GM19463 (cell line): ENCODE results near the gene PIK3C2B.
"Not testable (repeated sequence)": the region's sequence is repeated elsewhere in the genome, so short reads cannot be mapped to it uniquely, and the experiment has no call there.

ENCODE experiments used
- ATAC-seq: cut with Tn5 transposase; IDR thresholded peaks from one replicate; pipeline ENCODE4 v1.9.1; 2021; ENCODE audit warnings: mild to moderate bottlenecking, moderate library complexity; ENCODE audit not compliant: unreplicated experiment

Gene PIK3C2B

DNA sequence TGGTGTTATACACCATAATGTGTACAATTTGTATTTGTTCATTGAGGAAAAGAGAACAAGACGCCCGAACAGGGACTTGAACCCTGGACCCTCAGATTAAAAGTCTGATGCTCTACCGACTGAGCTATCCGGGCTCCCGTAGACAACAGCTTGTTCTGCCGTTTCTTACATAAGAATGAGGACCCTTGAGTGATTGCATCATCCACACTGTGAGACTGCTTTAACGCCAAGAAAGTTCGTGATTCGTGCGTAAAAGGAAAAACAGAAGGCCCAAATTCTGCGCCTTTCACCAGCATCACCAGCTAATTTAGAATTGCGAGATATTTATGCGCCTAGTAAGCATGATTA is 12.3 kb upstream of the PIK3C2B start:
- peak; percentile 56 for ATAC-seq

DNA sequence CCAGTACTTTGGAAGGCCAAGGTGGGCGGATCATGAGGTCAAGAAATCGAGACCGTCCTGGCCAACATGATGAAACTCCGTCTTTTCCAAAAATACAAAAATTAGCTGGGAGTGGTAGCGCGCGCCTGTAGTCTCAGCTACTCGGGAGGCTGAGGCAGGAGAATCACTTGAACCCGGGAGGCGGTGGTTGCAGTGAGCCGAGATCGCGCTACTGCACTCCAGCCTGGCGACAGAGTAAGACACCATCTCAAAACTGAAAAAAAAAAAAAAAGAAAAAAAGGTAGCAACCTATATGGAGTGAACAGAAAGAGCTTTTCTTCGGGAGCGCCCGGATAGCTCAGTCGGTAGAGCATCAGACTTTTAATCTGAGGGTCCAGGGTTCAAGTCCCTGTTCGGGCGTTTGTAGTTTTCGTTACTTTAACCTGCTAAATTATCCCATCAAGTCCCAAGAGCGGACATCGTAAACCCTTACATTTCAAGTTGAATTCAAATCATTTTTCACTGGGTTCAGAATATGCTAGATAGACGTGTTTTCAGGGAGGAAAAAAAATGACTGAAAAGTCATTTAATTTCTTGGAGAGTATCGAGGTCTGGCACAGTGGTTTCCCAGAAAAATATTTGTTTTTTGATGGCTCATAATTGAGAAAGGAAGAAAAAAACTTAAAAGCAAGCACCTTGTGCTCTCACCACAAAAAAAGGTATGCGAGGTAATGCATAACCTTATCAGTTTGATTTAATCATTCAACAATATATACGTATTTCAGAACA is 11.8 kb upstream of the PIK3C2B start:
- ATAC-seq: peak; percentile 78

DNA sequence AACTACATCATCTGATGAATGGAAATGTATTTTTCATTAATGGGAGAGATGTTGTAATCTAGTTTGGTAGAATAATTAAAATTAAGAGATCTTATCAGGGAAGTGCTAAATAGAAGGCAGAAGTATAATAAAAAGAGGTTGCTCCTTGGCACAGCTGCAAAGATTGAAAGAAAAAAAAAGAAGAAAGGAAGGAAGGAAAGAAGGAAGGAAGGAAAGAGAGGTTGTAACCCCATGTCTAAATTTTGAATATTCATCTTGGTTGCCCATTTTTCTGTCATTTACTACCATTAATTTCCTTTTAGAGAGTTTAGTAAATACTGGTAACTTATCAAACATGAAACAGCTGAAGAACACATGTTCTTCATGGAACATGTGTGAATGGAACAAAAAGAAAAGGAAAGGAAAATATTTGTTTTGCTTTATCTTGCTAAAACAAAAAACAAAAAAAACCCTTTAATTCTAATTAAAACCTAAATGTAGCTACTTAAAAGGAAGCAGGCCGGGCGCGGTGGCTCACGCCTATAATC is 11.1 kb upstream of the PIK3C2B start:
- ATAC-seq: no peak

DNA sequence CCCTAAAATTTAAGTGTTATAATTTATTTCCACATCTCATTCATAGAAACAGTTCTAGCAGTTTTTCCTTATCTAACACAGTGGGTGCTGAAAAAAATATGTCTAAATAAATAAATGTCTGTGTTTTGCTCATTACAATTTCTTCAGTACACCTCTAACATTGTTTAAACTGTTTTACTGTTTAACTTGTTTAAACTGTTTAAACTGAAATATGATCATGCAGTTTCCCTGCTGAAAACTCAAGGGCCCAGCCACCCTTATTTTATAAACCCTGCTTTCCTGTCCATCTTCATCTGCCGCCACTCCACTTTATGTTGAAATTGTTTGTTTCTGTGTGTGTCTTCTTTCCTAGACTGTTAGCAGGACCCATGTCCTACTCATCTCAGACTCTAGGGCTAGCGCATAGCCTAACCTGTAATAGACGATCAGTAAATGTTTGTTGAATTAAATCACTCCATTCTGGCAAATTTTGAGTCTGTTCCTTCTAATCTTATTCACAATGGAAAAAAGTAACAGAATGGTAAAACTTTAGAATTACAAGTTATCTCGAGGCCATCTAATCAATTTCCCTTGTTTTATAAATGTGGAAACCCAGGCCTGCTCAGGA is 9.4 kb upstream of the PIK3C2B start:
- no peak for ATAC-seq

DNA sequence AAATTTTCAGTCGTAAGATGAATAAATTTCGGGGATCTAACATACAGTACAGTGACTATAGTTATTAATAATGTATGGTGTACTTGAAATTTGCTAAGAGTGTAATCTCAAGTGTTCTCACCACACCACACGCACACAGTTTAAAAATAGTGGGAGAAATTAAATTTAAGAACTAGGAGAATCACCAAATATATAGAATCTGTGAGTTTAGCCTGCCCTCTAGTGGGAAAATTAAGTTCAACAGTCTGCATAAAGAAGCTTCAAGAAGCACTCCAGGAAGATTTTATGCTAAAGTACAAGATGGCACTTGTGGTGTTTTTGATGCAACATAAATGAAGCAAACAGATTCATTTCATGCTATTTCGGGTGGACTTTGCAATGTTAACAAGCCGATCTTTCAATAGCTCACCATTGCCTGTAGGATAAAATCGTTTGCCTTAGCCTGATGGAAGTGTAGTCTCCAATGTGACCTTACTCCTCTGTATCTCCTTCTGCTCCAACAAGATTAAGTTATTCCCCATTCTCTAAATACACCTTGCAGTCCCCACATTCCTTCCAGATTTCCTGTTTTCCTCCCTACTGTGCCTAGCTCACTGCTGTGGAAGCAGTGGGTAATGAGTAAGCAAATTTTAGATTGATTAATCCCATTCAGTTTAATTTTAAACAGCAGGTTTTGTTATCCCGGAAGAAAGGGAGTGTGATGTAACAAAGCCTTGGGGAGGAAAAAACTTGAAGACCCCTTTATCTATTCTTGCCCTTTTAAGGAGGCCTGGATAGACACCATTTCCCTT is 8.7 kb upstream of the PIK3C2B start:
- no peak for ATAC-seq

DNA sequence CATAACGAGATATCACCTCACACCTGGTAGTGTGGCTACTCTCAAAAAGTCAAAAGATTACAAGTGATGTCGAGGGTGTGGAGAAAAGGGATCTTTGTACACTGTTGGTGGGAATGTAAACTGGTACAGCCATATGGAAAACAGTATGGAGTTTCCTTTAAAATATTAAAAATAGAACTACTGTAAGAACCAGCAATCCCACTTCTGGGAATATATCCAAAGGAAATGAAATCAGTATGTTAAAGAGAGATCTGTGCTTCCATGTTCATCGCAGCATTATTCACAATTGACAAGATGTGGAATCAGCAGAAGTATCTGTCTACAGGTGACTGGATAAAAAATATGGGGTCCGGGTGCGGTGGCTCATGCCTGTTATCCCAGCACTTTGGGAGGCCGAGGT is 7.6 kb upstream of the PIK3C2B start:
- ATAC-seq: no peak

DNA sequence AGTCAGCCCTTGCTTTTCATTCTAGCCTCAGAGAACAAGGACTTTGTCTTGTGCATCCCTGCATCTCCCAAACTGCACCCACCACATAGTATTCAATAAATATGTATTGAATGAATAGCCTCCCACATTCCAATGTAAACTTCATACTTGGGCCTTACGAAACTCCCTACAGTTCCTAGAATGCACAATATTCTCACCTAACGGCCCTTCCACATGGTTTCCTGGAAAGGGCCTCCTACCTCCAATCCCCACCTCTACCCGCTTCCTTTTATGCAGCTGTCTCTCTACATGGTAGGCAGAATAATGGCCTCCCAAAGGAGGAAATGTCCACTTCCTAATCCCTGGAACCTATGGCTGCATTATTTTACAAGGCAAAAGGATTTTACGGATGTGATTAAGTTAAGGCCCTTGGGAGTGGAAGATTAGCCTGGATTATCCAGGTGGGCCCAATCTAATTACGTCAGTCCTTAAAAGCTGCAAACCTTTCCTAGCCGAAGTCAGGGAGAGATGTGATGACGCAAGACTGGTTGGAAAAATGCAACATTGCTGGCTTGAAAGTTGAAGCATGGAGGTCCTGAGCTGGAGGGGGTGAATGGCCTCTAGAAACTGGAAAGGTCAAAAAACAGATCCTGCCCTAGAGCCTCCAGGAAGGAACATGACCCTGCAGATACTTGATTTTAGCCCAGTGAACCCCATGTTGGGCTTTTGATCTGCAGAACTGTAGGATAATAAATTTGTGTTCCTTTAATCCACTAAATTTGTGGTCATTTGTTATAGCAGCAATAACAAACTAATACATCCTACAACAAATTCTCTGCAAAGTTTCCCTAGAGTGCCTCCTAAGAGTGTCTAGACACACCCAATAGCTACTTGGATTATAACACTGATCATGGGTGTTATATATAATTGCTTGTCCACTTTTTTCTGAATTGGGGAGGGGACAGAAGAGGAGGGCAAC is 5.2 kb upstream of the PIK3C2B start:
- ATAC-seq: no peak

DNA sequence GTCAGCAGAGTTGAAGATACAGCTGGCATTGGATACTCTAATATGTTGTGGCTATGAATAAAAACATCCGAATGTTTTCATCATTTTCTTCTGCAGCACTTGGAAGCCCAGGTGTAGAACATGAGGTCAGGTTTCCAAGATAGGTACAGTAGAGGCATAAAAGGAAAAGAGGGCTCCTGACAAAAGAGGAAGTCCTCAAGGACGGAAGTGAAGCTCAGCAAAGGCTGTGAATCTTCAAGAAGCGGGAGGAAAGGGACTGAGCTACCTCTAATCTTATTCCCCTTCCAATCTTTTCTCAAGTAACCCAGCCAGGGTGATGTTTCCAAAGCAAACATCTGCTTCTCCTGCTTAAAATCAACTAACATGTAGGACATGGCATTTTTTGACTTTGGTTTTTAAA is 4.4 kb upstream of the PIK3C2B start:
- ATAC-seq: no peak

DNA sequence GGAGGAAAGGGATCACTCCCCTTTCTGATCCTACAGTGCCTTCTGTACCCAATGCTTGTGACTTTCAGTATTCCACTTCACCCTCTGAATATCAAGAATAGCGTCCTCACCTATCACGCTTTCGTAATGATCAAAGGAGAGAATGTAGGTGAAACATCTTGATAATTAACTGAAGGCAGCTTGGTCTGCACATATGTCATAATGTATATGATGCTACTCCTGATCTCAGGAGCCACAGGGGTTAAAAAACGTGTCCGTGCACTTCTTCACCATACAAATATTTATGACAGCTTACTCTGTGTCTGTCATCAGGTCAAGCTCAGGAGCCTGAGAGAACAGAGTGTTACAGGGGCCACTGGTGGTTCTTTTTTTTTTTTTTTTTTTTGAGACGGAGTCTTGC is 1.2 kb upstream of the PIK3C2B start:
- ATAC-seq: no peak

DNA sequence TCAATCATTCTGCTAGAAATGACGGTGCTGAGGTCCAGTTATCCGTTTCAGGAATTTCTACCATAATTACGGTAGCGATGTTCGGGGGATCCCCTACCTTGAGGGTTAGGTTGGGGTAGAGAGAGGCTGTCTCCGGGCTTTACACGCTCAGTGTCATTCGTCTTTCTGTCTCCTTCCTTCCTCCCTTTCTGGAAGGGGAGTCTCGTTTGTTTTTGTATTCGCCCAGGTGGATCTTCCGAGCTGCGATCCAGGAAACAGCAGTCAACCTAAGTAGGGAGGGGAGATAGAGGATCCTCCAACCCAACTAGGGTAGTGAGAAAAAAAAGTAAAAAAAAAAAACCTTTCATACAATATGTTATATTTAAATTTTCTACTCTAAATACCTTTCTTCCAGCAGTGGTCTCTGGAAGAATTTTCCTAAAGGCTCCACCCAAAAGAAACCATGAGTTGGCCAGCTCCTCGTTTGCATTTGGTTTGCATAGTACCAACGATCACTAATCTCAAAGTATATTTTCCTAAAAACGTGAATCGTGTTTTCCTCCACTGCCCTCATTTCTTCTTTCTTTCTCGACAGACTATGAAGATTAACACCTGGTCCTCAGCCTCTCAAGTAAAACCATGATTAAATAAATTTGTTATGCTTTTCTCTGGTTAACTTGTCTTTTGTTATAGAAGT is 611 bp upstream of the PIK3C2B start:
- ATAC-seq: peak; percentile 36

DNA sequence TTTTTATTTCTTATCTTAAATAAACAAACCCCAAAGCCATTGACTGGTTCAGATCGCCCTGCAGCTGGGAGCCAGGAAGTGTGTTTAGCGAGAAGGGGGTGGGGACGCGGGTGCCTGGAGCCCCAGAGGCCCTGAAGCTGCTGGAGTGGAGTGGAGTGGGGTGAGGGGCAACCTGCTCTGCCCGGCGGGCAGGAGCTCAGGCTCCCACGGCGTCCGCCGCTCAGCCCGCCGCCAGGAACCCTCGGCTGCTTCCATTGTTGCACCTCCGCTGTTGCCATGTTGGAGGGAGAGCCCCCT is 673 bp downstream of the PIK3C2B start:
- peak; percentile 32 for ATAC-seq

DNA sequence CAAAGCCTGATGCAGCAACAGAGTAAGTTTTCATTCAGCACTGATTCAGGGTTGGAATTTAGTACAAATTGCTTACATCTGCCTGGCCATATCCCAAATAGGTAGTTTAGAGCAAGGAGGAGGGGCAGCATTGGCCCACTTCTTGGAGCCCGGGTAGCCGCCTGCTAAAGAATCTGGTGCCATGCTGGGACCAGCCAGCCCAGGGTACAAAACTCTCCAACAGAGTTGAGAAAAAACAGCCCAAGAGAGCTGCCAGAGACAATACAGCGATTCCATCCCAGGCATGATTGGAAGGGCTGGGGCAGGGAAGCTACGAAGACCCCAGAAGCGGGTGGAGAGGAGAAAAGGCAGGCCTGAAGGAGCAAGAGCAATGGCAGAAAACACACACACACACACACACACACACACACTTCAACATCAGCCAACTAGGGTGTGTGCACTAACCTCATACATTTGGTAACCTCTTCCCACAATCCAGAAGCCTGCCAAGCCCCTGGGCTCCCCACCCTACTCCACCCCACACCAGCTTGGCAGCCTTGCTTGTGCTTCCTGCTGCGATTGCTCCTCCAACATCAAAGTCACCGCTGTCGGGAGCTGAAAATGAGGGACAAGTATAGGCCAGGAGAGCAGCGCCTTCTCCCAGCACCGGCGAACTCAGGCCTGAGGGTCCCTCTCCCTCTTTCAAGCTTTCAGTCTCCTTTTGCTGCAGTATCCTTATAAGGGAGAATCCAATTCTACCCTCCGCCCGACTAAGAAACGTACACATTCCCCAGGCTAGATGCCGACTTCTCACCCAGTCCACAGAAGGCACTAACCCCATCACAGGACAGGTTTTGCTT is 1.2 kb downstream of the PIK3C2B start:
- ATAC-seq: no peak

DNA sequence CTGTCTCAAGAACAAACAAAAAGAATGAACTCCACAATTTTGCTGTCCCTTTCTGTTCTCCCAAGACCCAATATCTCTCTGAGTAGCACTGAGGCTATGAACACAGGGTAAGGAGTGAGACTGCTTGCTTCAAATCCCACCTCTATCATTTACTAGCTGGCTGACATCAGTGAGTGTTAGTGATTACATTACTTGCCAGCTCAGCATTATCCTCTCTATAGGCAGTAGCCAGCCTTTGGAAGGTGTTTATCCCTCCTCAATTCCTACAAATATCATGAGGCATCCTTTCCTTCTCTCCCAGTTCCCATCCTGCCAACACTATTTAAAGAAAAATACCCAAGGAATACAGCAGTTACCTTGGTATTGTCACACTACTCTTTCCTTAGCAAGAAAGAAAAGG is 3.0 kb downstream of the PIK3C2B start:
- no peak for ATAC-seq

DNA sequence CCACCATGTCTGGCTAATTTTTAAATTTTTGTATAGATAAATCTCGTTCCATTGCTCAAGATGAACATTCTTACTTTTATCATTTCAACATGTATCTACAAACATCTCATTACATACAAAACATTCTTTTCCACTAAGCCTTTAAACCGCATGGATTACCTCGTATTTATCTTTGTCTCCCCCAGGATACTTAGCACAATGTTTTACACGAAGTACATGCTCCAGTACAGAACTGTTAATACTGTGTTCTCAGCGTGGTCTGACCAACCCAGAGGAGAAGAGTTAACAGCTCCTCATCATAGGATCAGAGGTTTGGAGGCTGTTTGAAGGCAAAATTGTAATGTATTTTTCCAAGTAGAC is 7.4 kb downstream of the PIK3C2B start:
- no peak for ATAC-seq

DNA sequence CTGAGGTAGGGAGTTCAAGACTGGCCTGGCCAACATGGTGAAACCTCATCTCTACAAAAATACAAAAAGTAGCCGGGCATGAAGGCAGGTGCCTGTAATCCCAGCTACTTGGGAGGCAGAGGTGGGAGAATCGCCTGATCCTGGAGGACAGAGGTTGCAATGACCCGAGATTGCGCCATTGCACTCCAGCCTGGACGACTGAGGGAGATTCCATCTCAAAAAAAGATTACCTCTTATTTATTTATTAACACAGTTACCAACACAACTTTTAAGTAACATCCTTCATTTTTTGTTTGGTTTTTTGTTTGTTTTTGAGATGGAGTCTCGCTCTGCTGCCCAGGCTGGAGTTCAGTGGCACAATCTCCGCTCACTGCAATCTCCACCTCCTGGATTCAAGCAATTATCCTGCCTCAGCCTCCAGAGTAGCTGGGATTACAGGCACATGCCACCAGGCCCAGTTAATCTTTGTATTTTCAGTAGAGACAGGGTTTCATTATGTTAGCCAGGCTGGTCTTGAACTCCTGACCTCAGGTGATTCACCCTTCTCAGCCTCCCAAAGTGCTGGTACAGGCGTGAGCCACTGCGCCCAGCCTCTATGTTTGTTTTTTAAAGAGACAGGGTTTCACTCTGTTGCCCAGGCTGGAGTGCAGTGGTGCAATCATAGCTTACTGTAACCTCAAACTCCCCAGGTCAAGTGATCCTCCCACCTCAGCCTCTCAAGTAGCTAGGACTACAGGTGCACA is 7.9 kb downstream of the PIK3C2B start:
- not testable (repeated sequence) for ATAC-seq

DNA sequence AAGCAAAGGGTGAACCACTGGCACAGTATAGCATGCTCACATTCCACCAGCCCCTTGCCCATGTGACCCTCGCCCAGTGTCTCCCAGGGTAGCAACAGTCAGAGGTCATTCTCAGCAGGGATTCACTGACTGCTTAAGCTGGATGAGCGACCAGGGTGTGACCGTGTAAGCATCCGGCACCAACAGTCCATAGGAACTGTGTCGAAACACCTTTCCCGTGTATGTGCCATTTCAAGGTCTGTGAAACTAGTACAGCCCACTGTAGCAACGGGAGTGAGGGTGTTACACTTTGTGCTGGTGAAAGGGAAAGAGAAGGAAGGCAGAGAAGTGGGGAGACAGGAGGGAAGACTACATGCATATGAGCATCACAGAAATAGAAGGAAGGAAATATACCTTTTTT is 10.8 kb downstream of the PIK3C2B start:
- no peak for ATAC-seq

DNA sequence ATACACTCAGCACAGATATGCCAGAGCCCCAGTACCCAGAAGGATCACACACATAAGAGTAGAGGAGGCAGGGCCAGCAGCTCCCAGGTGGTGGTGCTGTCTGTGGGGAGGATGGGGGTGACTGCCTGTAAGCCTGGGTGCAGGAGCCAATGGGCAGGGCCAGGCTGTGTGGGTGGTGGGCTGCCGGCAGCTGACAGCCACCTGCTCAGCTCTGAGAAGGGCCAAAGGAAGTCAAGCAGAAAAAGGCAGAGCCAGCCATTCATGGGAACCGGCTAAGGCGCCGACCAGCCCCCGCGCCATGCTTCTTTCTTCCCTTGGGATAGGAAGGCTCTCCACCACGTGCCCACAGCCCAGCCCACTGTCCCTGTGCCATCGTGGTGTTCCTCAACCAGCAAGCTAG is 14.1 kb downstream of the PIK3C2B start:
- ATAC-seq: peak; percentile 78

DNA sequence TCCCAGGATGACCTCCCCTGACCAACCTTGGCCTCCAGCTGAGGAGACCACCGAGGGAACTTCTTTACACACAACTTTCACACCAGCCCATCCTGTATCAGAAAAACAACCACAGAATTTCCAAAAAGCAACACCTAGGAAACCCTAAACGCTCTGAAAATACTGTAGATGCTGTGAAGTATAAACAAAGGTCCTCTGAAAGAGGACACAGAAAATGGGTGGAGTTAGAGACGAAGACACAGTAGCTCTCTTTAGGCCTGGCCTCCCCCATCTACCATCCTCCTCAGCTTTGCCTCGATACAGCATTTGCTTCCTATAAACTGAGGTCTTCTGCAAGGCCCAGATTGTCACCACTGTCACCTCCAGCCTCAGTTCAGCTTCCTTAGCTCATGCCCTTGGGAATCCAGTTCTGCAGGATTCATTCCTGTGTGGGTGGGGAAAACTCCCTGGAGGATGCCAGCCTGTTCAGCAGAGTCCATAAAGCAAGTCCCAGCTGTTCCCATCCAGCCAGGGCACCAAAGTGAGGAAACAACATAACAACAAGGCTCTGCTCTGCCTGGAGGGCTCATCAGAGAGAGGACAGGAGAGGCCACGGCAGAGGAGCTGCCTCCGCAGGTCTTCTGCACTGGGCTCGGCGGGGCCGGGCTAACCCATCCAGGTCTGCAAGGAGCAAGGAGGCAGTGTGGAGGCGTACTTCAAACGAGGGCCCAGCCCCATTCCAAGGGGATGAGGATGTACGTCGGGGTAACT is 15.0 kb downstream of the PIK3C2B start:
- no peak for ATAC-seq
